Fibroblast of lung (primary cell): ENCODE data around the gene PAK1IP1.

Source experiments
- CTCF ChIP-seq, 2 donors: IDR thresholded peaks in 1 of 2; conservative IDR thresholded peaks in 1 of 2; 1 replicate in 1 of 2; 2 replicates in 1 of 2; pipeline ENCODE4 v1.5.1; 2011 to 2012; ENCODE audit warnings: low read length in 2 of 2, control low read depth in 1 of 2, inconsistent platforms in 1 of 2, low read depth in 1 of 2, mild to moderate bottlenecking in 1 of 2
- EZH2 ChIP-seq: IDR thresholded peaks from 2 replicates; pipeline ENCODE4 v1.5.1; 2012; ENCODE audit warnings: low read length, control low read depth, mild to moderate bottlenecking; ENCODE audit errors: missing control alignments

- TF ChIP-seq CTCF (conservative IDR thresholded peaks at IDR 0.05 in 1 of 2, IDR thresholded peaks at IDR 0.05 in 1 of 2; ENCODE audit: low read depth in 1 of 2, low read length in 2 of 2) = no peak
- no peak for TF ChIP-seq EZH2
Measured at GRCh38 chr6:10696655-10697054, 1.9 kb downstream of the PAK1IP1 start.
